Uterus (tissue), 4 donors: ENCODE results near the gene SH2D3C. TPM values are rescaled to one million over a fixed set of nuclear protein-coding genes. Genes with fewer than 3 reads are reported as not detected.

Experiments
- DNase-seq, 2 donors: peaks; one replicate each; pipeline ENCODE4 v3.0.0-alpha.2; 2019 to 2020
- H3K27ac ChIP-seq, 2 donors: fragments of 200-600 bp; sonication (generic); 1 replicate in 1 of 2; 2 replicates in 1 of 2; pipeline ENCODE4 v1.5.1; 2016 to 2018
- H3K27me3 ChIP-seq, 2 donors: fragments of 200-600 bp; sonication (generic); one replicate each; pipeline ENCODE4 v1.5.1; 2018 to 2019; ENCODE audit warnings: control low read depth in 1 of 2
- H3K36me3 ChIP-seq, 2 donors: fragments of 200-600 bp; sonication (generic); one replicate each; pipeline ENCODE4 v1.5.1; 2019; ENCODE audit warnings: control low read depth in 1 of 2
- H3K4me1 ChIP-seq, 2 donors: fragments of 200-600 bp; sonication (generic); one replicate each; pipeline ENCODE4 v1.5.1; 2018 to 2019; ENCODE audit warnings: control low read depth in 1 of 2
- H3K4me3 ChIP-seq, 2 donors: fragments of 200-600 bp; sonication (generic); 1 replicate in 1 of 2; 2 replicates in 1 of 2; pipeline ENCODE4 v1.5.1; 2018 to 2019; ENCODE audit warnings: mild to moderate bottlenecking in 1 of 2
- H3K9me3 ChIP-seq, 2 donors: fragments of 200-600 bp; sonication (generic); one replicate each; pipeline ENCODE4 v1.5.1; 2019; ENCODE audit warnings: control low read depth in 1 of 2
- POLR2A ChIP-seq, 2 donors: fragments of 450-650 bp; IDR thresholded peaks; one replicate each; pipeline ENCODE4 v1.6.1; 2016; ENCODE audit warnings: antibody characterized with exemption in 2 of 2, mild to moderate bottlenecking in 1 of 2, moderate library complexity in 1 of 2
- intact Hi-C: fragments of 100-400 bp; cut with DNase I; formaldehyde crosslinking; loops from one replicate; pipeline ENCODE4 v1.15.1; 2023; ENCODE audit warnings: low total_unique reads
- total RNA-seq, 4 donors: library from RNA; depleted of rRNA in 3 of 4; stranded (reverse); fragments of >200 nt in 3 of 4; gene quantifications; one replicate each; pipeline versions ENCODE4 v1.1.0 to v1.2.4, GENCODE V29; 2014 to 2023
- TF ChIP-seq, protein P1 (sequence below), 4 experiments: fragments of 200-600 bp in 2 of 4; fragments of 450-650 bp in 2 of 4; sonication (generic) in 2 of 4; IDR thresholded peaks; one replicate each; pipeline ENCODE4 v1.5.1; 2016 to 2019; ENCODE audit warnings: antibody characterized with exemption in 4 of 4, mild to moderate bottlenecking in 2 of 4, moderate library complexity in 1 of 4
- donor health status: DM: yes; HTN: yes; CAD: no.

The SH2D3C gene
- total RNA-seq, 4 donors from 2014 or later: 3.6 to 38.1 (median 19.8) TPM

DNA sequence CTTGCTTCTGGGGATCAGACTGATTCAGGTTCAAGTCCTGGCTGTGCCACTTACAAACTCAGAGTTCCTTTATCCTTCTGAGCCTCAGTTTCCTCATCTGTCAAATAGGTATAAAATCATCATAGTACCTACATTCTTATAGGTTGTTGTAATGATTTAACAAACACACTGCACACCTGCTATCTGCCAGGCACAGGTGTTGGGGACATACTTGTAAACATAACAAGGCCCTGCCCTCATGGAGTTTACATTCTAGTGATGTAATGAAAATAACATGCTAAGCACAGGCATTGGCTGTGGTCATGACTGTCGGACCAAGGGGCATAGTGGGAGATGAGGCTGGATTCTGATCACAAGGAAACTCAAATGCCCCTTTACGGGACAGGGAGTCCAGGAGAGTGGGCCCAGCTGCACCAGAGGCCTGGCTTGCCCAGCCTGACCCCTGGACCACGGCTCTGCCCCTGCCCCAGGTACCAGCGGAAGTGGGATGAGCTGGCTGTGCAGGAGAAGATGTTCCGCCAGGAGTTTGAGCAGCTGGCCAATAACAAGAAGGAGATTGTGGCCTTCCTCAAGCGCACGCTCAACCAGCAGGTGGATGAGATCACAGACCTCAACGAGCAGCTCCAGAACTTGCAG lies 69.4 kb downstream of the SH2D3C start:
- no peak for DNase-seq
- TF ChIP-seq POLR2A (IDR thresholded peaks at IDR 0.05): no peak
- TF ChIP-seq, protein P1, sequence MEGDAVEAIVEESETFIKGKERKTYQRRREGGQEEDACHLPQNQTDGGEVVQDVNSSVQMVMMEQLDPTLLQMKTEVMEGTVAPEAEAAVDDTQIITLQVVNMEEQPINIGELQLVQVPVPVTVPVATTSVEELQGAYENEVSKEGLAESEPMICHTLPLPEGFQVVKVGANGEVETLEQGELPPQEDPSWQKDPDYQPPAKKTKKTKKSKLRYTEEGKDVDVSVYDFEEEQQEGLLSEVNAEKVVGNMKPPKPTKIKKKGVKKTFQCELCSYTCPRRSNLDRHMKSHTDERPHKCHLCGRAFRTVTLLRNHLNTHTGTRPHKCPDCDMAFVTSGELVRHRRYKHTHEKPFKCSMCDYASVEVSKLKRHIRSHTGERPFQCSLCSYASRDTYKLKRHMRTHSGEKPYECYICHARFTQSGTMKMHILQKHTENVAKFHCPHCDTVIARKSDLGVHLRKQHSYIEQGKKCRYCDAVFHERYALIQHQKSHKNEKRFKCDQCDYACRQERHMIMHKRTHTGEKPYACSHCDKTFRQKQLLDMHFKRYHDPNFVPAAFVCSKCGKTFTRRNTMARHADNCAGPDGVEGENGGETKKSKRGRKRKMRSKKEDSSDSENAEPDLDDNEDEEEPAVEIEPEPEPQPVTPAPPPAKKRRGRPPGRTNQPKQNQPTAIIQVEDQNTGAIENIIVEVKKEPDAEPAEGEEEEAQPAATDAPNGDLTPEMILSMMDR (IDR thresholded peaks at IDR 0.05): no peak
- H3K4me3 ChIP-seq: no peak overlapping the region
- H3K4me1 ChIP-seq: no peaks in the 10 kb centered on the region
- H3K27me3 ChIP-seq: no peaks in the 10 kb centered on the region
- H3K9me3 ChIP-seq: no peaks in the 10 kb centered on the region
- intact Hi-C loops: no loop called here
- no peaks in the 10 kb centered on the region for H3K36me3 ChIP-seq
- H3K27ac ChIP-seq: no peak overlapping the region

DNA sequence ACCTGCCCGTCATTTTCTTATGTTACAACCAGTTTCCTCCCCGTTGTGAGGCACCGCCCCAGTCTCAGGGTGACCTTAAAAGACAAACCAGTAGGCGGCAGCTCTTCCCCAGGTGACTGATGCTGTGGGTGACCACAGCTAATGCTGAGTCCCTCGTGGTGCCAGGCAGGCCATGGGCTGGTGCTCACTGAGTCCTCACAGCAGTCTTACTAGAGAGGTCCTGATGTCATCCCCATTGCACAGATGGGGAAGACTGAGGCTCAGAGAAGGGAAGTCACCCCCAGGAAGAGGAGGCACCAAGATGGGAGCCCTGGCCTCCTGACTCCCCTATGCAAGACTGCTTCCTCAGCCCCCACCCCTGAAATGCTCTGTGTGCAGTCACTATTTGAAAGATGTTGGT lies 70.7 kb downstream of the SH2D3C start:
- intact Hi-C loops: no loop called here
- H3K4me3 ChIP-seq: no peak overlapping the region

DNA sequence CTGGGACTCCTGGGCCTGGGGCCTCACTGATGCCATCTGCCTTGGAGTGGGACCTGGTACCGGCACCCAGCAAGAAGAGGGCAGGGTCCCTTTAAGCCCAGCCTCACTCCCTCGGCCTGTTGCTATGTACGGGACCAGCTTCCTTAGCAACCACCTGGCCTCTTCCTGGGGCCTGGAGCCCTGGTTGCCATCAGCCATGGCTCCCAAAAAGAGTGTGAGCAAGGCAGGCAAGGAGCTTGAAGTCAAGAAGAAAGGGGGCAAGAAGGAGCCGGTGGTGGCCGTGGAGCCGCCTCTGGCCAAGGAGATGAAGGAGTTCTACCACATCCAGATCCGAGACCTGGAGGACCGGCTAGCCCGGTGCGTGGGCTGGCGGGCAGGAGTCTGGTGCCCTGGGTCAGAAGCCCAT lies 71.6 kb downstream of the SH2D3C start, which contains the start of gene CFAP157:
CFAP157 (plus strand) TSS at position 153 of the 406 bp plus-strand sequence; CDS start at position 197, 44 bp downstream.
- no peaks in the 10 kb centered on the region for H3K4me1 ChIP-seq
- no peak for TF ChIP-seq POLR2A (IDR thresholded peaks at IDR 0.05)
- TF ChIP-seq, protein P1 (IDR thresholded peaks at IDR 0.05): no peak
- no peak for DNase-seq
- H3K9me3 ChIP-seq: no peaks in the 10 kb centered on the region
- no peak within 1 kb of the TSS for H3K4me3 ChIP-seq
- no peaks in the 10 kb centered on the region for H3K27me3 ChIP-seq
- no peak within 1 kb of the TSS for H3K27ac ChIP-seq
- no peaks in the 10 kb centered on the region for H3K36me3 ChIP-seq
- intact Hi-C loops: no loop called here

More for the DNA sequence above, 70.7 kb downstream of the SH2D3C start:
- Histone ChIP-seq H3K4me1 (no peaks in the 10 kb centered on the region), H3K27ac (no peak overlapping the region), H3K27me3 (no peaks in the 10 kb centered on the region), H3K9me3 (no peaks in the 10 kb centered on the region), H3K36me3 (no peaks in the 10 kb centered on the region)
- TF ChIP-seq POLR2A (IDR thresholded peaks at IDR 0.05): no peak
- TF ChIP-seq, protein P1 (IDR thresholded peaks at IDR 0.05): no peak
- DNase-seq: no peak

DNA sequence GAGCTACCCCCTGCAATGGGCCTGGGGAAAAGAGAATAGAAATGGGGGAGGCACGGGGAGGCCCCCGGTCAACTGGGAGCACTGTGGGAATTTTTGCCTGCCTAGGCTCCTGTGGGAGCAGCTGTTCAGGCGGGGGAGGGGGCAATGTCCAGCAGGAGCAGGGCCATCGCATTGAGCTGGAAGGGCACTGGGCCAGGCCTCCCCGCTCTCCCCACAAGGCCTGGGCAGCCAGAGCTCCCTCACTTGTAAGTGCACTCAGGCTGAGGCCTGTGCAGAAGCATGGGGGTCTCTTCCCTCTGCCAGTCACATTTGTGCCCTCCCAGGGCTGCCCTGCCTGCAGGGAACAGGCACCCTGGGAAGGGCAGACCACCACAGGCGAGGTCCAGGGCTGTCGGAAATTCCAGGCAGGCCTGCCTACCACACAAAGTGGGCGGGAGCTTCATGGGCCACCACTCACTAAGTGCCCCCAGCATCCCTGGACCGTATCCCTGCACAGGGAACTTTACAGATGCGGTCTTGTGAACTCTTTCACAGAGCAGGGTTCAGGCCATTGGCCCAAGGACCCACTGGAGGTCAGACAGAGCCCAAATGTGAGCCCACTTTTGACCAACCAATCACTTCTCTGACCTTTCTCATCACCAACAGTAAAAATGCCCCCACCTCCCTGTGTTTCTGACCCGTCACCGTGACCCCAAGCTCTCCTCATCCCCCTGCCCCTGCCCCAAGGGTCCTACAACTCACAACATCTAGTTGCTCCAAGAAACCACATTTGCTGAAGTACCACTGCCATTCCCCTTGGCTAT lies 72.7 kb downstream of the SH2D3C start:
- no peak for DNase-seq

More for the DNA sequence above, 72.7 kb downstream of the SH2D3C start:
- no peaks in the 10 kb centered on the region for H3K27me3 ChIP-seq
- H3K4me3 ChIP-seq: no peak overlapping the region
- H3K4me1 ChIP-seq: no peaks in the 10 kb centered on the region
- H3K36me3 ChIP-seq: no peaks in the 10 kb centered on the region
- no peak for TF ChIP-seq POLR2A (IDR thresholded peaks at IDR 0.05)
- TF ChIP-seq, protein P1 (IDR thresholded peaks at IDR 0.05): no peak
- no peaks in the 10 kb centered on the region for H3K9me3 ChIP-seq
- intact Hi-C loops: no loop called here
- H3K27ac ChIP-seq: no peak overlapping the region
